Neural crest cell (in vitro differentiated cells): ENCODE results near the gene TNFSF8. TPM values are rescaled to one million over a fixed set of nuclear protein-coding genes. Genes with fewer than 3 reads are reported as not detected.

ENCODE experiments used
- DNase-seq: peaks from one replicate; pipeline ENCODE4 v3.0.0; 2021; ENCODE audit warnings: low read depth, mixed read lengths, low spot score
- H3K27ac Mint-ChIP-seq: one replicate; pipeline ENCODE4 v1.8.0; 2021; ENCODE audit warnings: mild to moderate bottlenecking, mixed read lengths; ENCODE audit not compliant: unreplicated experiment
- H3K27me3 Mint-ChIP-seq: 2 replicates; pipeline ENCODE4 v1.8.0; 2021; ENCODE audit warnings: low read depth, mild to moderate bottlenecking, mixed read lengths
- H3K36me3 Mint-ChIP-seq: 2 replicates; pipeline ENCODE4 v1.8.0; 2021; ENCODE audit warnings: low read depth, mild to moderate bottlenecking, mixed read lengths
- H3K4me1 Mint-ChIP-seq: 2 replicates; pipeline ENCODE4 v1.8.0; 2021; ENCODE audit warnings: mixed read lengths
- H3K4me3 Mint-ChIP-seq: one replicate; pipeline ENCODE4 v1.8.0; 2021; ENCODE audit warnings: mild to moderate bottlenecking, mixed read lengths
- H3K9me3 Mint-ChIP-seq: 2 replicates; pipeline ENCODE4 v1.8.0; 2021; ENCODE audit warnings: mixed read lengths
- CTCF ChIP-seq: fragments of 200-600 bp; sonication (generic); conservative IDR thresholded peaks from 2 replicates; pipeline ENCODE4 v1.5.0; 2021; ENCODE audit warnings: antibody characterized with exemption, mild to moderate bottlenecking
- total RNA-seq: library from RNA; stranded (reverse); gene quantifications from 2 replicates; pipeline ENCODE4 v1.2.1, GENCODE V29; 2021

Gene TNFSF8
- total RNA-seq, 1 donor from 2014 or later = not detected

GRCh38 chr9:114921171-114921570 lies 9.2 kb downstream of the TNFSF8 start:
- Mint-ChIP-seq H3K4me3 (no peak overlapping the region), H3K27ac (no peak overlapping the region), H3K36me3 (no peaks in the 10 kb centered on the region), H3K9me3 (no peaks in the 10 kb centered on the region), H3K4me1 (no peaks in the 10 kb centered on the region), H3K27me3 (peaks cover 42% of the 10 kb centered on the region)
- TF ChIP-seq CTCF = no peak
- no peak for DNase-seq

GRCh38 chr9:114919611-114920010 lies 10.8 kb downstream of the TNFSF8 start:
- no peaks in the 10 kb centered on the region for H3K4me1 Mint-ChIP-seq
- no peak overlapping the region for H3K4me3 Mint-ChIP-seq
- no peak overlapping the region for H3K27ac Mint-ChIP-seq
- peaks cover 32% of the 10 kb centered on the region for H3K27me3 Mint-ChIP-seq
- no peak for TF ChIP-seq CTCF
- DNase-seq = no peak
- no peaks in the 10 kb centered on the region for H3K36me3 Mint-ChIP-seq
- H3K9me3 Mint-ChIP-seq = no peaks in the 10 kb centered on the region

- DNase-seq = no peak
- H3K27me3 Mint-ChIP-seq = peaks cover 12% of the 10 kb centered on the region
These were observed 13.9 kb downstream of the TNFSF8 start for GRCh38 chr9:114916481-114916880.

GRCh38 chr9:114914139-114914538 lies 16.3 kb downstream of the TNFSF8 start:
- no peak for TF ChIP-seq CTCF
- H3K27me3 Mint-ChIP-seq = peaks cover 5% of the 10 kb centered on the region
- no peaks in the 10 kb centered on the region for H3K4me1 Mint-ChIP-seq
- no peaks in the 10 kb centered on the region for H3K9me3 Mint-ChIP-seq
- no peak for DNase-seq
- no peak overlapping the region for H3K27ac Mint-ChIP-seq
- H3K36me3 Mint-ChIP-seq = no peaks in the 10 kb centered on the region
- H3K4me3 Mint-ChIP-seq = no peak overlapping the region

More at GRCh38 chr9:114916481-114916880, 13.9 kb downstream of the TNFSF8 start:
- no peak for TF ChIP-seq CTCF
- H3K4me1 Mint-ChIP-seq = no peaks in the 10 kb centered on the region
- H3K4me3 Mint-ChIP-seq = no peak overlapping the region
- no peaks in the 10 kb centered on the region for H3K9me3 Mint-ChIP-seq
- H3K27ac Mint-ChIP-seq = no peak overlapping the region
- no peaks in the 10 kb centered on the region for H3K36me3 Mint-ChIP-seq

- Mint-ChIP-seq H3K27ac (no peak overlapping the region), H3K36me3 (no peaks in the 10 kb centered on the region), H3K4me3 (no peak overlapping the region), H3K9me3 (no peaks in the 10 kb centered on the region), H3K4me1 (no peaks in the 10 kb centered on the region), H3K27me3 (peaks cover 5% of the 10 kb centered on the region)
- no peak for DNase-seq
- no peak for TF ChIP-seq CTCF
These were observed 16.7 kb downstream of the TNFSF8 start for GRCh38 chr9:114913656-114914055.

GRCh38 chr9:114913217-114913616 lies 17.2 kb downstream of the TNFSF8 start:
- no peak overlapping the region for H3K27ac Mint-ChIP-seq
- no peaks in the 10 kb centered on the region for H3K9me3 Mint-ChIP-seq
- no peaks in the 10 kb centered on the region for H3K36me3 Mint-ChIP-seq
- H3K27me3 Mint-ChIP-seq = peaks cover 5% of the 10 kb centered on the region
- H3K4me1 Mint-ChIP-seq = no peaks in the 10 kb centered on the region
- H3K4me3 Mint-ChIP-seq = no peak overlapping the region
- DNase-seq = no peak
- TF ChIP-seq CTCF = no peak
